Sigmoid colon (tissue), 4 donors: ENCODE data around the gene HMCN1.

Experiments used
- CTCF ChIP-seq, 4 experiments: fragments of 450-650 bp in 3 of 4; fragments of 200-600 bp in 1 of 4; IDR thresholded peaks; one replicate each; pipeline ENCODE4 v1.5.1; 2016 to 2019; ENCODE audit warnings: antibody characterized with exemption in 4 of 4, mild to moderate bottlenecking in 3 of 4, moderate library complexity in 2 of 4
- EP300 ChIP-seq, 4 donors: sonication (generic); formaldehyde crosslinking; IDR thresholded peaks; one replicate each; pipeline ENCODE4 v1.6.1; 2017; ENCODE audit warnings: antibody characterized with exemption in 4 of 4

GRCh38 chr1:186187601-186188000 lies 453.4 kb downstream of the HMCN1 start:
- TF ChIP-seq EP300 (IDR thresholded peaks at IDR 0.05): no peak
- TF ChIP-seq CTCF (IDR thresholded peaks at IDR 0.05): no peak
